Body of pancreas (tissue), 4 donors: ENCODE data around the gene CDKL4. TPM values are rescaled to one million over a fixed set of nuclear protein-coding genes. Genes with fewer than 3 reads are reported as not detected.

Experiments used
- ATAC-seq: fragments of 150-250 bp; one replicate; pipeline ENCODE4 v1.9.1; 2016
- DNase-seq, 4 donors: peaks; one replicate each; pipeline ENCODE4 v3.0.0-alpha.2; 2019
- H3K27ac ChIP-seq, 4 donors: fragments of 200-600 bp; sonication (generic); 1 replicate in 3 of 4; 2 replicates in 1 of 4; pipeline versions ENCODE4 v1.5.1 to v1.6.1; 2016 to 2019; ENCODE audit warnings: mild to moderate bottlenecking in 1 of 4, mixed read lengths in 1 of 4, moderate library complexity in 1 of 4
- H3K27me3 ChIP-seq, 2 donors: fragments of 200-600 bp; sonication (generic); one replicate each; pipeline ENCODE4 v1.6.0; 2016; ENCODE audit warnings: mild to moderate bottlenecking in 1 of 2
- H3K36me3 ChIP-seq, 2 donors: fragments of 200-600 bp; sonication (generic); replicated peaks in 1 of 2; 2 replicates each; pipeline ENCODE4 v1.5.1; 2016; ENCODE audit warnings: low read depth in 2 of 2; ENCODE audit not compliant: insufficient read depth in 1 of 2
- H3K4me1 ChIP-seq: fragments of 200-600 bp; sonication (generic); one replicate; pipeline ENCODE4 v1.6.0; 2016
- H3K4me3 ChIP-seq, 2 donors: fragments of 200-600 bp; sonication (generic); 1 replicate in 1 of 2; 2 replicates in 1 of 2; pipeline ENCODE4 v1.5.1; 2016 to 2019
- H3K9me3 ChIP-seq, 3 donors: fragments of 200-600 bp; sonication (generic); 1 replicate in 2 of 3; 2 replicates in 1 of 3; pipeline ENCODE4 v1.5.1; 2016
- CTCF ChIP-seq, 7 experiments: fragments of 450-650 bp in 4 of 7; fragments of 200-600 bp in 3 of 7; sonication (generic) in 3 of 7; IDR thresholded peaks; one replicate each; pipeline ENCODE4 v1.5.1; 2016 to 2019; ENCODE audit warnings: antibody characterized with exemption in 7 of 7
- POLR2A ChIP-seq, 3 donors: fragments of 450-650 bp; IDR thresholded peaks; one replicate each; pipeline ENCODE4 v1.6.1; 2016; ENCODE audit warnings: antibody characterized with exemption in 3 of 3, mild to moderate bottlenecking in 2 of 3
- WGBS, 2 donors: methylation state at CpG; one replicate each; pipeline ENCODE4 v1.1.5; 2017; 5-methylcytosine and 5-hydroxymethylcytosine counted together
- intact Hi-C: fragments of 100-400 bp; cut with DNase I; formaldehyde crosslinking; loops from one replicate; pipeline ENCODE4 v1.15.1; 2023
- total RNA-seq, 2 donors: library from RNA; depleted of rRNA; stranded (reverse); fragments of >200 nt; gene quantifications; one replicate each; pipeline ENCODE4 v1.1.0, GENCODE V29; 2016

The CDKL4 gene
- total RNA-seq, 2 donors from 2014 or later = 0.52 to 0.99 TPM

DNA sequence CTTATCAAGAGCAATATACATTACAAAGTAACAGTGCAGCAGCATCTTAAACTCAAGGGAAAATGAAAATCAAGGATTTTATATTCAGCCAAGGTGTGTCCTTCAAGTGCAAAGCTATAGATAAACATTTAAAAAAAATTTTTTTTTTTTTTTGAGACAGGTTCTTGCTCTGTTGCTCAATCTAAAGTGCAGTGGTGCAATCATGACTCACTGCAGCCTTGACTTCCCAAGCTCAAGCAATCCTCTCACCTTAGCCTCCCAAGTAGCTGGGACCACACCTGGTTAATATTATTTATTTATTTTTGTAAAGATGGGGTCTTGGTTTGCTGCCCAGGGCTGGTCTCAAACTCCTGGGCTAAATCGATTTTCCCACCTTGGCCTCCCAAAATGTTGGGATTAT lies 9.0 kb downstream of the CDKL4 start:
- TF ChIP-seq POLR2A (IDR thresholded peaks at IDR 0.05) = no peak
- no peak for TF ChIP-seq CTCF (IDR thresholded peaks at IDR 0.05)
- Histone ChIP-seq H3K27me3 (no peaks in the 10 kb centered on the region), H3K4me3 (no peak overlapping the region), H3K9me3 (no peaks in the 10 kb centered on the region), H3K27ac (no peak overlapping the region), H3K4me1 (no peaks in the 10 kb centered on the region), H3K36me3 (no peaks in the 10 kb centered on the region)
- 94 to 100% methylated on average over 1 of the region's 1 CpG for WGBS, 2 donors
- intact Hi-C loops = no loop called here
- ATAC-seq (no peak), DNase-seq (no peak)

DNA sequence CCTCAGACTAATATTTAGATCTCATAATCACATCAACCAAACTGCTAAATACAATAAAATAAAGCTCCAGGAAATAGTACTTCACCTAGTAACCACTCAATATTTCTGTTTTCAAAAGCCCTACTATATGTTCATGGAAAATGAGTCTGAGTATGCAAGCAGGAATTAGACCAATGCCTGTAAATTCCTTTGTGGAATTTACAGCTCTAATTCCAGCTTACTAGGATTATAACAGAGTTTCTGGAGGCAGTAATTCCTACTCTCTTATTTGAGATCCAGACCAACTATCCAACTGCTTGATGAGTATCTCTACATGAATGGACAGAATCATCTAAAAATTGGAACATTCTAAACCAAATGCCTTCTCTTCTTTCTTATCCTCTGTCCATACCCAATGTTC lies 11.6 kb downstream of the CDKL4 start:
- Histone ChIP-seq H3K4me1 (peaks cover 9% of the 10 kb centered on the region), H3K9me3 (no peaks in the 10 kb centered on the region), H3K4me3 (no peak overlapping the region), H3K27me3 (no peaks in the 10 kb centered on the region), H3K27ac (no peak overlapping the region), H3K36me3 (no peaks in the 10 kb centered on the region)
- no peak for ATAC-seq
- TF ChIP-seq CTCF (IDR thresholded peaks at IDR 0.05) (no peak), POLR2A (IDR thresholded peaks at IDR 0.05) (no peak)
- no peak for DNase-seq
- intact Hi-C loops = no loop called here

DNA sequence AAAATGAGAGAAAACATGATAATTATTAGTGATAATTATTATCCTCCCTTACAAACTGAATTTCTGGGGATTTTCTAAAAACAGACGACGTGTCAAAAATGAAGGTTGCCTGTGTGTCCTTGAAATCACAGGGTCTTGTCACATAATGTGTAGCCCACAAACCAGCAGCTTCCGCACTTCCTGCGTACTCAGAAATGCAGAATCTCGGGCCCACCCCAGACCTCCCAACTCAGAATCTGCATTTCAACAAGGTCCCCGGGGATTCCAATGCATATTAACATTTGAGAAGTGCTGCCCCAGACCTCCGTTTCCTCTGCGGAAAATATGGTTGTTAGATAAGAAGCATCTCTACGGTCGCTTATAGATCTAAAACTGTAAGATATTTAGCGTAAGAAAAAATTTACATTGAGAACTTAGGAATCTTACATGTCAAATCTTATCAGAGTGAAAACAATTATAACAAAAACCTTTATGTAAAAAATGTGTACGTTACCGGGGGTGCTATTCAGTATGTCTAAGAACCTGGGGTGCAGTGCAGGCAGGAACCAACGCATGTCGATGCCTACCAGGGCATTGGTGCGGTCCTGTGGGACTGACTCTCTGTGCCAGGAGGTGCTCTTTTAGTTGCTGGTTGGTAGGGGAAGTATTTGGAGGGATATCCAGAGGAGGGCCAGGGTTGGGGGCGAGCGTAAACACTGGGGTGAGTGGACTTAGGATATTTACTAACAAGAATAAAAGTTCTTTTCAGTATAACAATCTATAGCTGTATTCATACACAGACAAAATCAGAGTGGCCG lies 15.2 kb downstream of the CDKL4 start:
- no peak for DNase-seq
- ATAC-seq = no peak
- H3K27ac ChIP-seq = no peak overlapping the region
- H3K9me3 ChIP-seq = no peaks in the 10 kb centered on the region
- 24 to 34% methylated on average over 19 of the region's 19 CpGs for whole genome bisulfite sequencing, 2 donors
- intact Hi-C loops = loop anchor here (10.0 kb wide), 1 partner anchor 104 kb away; the partner anchor contains the start of gene SOS1
- H3K36me3 ChIP-seq = no peaks in the 10 kb centered on the region
- H3K27me3 ChIP-seq = no peaks in the 10 kb centered on the region
- H3K4me1 ChIP-seq = peaks cover 9% of the 10 kb centered on the region
- TF ChIP-seq CTCF (IDR thresholded peaks at IDR 0.05) (peak in 1 of 7 experiments; percentile 15), POLR2A (IDR thresholded peaks at IDR 0.05) (no peak)
- no peak overlapping the region for H3K4me3 ChIP-seq

DNA sequence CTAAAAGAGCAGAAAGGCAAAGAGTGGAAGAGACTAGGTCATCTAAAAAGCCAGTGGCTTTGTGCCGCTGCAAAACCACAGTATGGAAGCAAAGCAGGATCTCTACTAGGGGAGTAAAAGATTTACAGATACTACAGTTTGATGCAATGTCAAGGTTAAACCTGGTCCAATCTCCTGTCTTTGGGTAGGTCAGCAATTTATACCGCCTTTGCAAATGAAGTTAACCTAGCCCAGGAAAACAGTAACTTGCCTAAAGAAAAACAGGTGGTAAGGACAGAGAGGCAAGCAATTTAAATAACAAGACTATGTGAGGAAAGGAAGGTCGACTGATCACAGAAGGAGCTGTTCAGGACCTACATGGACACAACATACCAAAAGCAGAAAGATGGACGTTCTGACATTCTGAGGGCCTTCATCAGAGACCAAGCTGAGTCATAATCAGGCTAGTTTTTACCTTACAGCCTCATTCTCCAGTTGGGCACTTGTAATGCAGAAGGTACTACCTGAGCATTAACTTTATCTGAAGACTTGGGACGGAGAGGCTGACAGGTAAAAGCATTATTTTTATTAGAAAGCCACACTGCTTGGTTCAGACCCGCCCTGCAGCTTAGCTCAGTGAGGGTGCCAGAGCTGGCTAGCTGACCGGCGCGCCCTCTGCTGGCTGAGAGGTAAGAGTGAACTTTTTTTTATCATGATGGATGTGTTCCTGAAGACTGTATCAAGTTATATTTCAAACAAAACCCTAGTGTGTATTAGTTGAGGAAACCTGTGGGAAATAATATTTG lies 15.9 kb downstream of the CDKL4 start:
- DNase-seq = peak; percentile 81 to 84 (median 82)
- Histone ChIP-seq H3K4me3 (no peak overlapping the region), H3K4me1 (peaks cover 9% of the 10 kb centered on the region), H3K27ac (no peak overlapping the region), H3K9me3 (no peaks in the 10 kb centered on the region), H3K36me3 (no peaks in the 10 kb centered on the region), H3K27me3 (no peaks in the 10 kb centered on the region)
- 19 to 23% methylated on average over 9 of the region's 9 CpGs for WGBS, 2 donors
- peak; percentile 79 for ATAC-seq
- intact Hi-C loops = loop anchor here (10.0 kb wide), 1 partner anchor 103 kb away; the partner anchor contains the start of gene SOS1
- TF ChIP-seq POLR2A (IDR thresholded peaks at IDR 0.05) (no peak), CTCF (IDR thresholded peaks at IDR 0.05) (peak; percentile 79 to 87 (median 82))
